OCI-LY1 (cell line): ENCODE results near the gene ANGEL2.

Experiments used
- CTCF ChIP-seq: fragments of 200-600 bp; sonication (generic), shearing (Covaris generic); IDR thresholded peaks from 2 replicates; pipeline ENCODE4 v1.5.1; 2017; ENCODE audit warnings: mild to moderate bottlenecking, antibody characterized with exemption, low read length, moderate library complexity, mixed read lengths
- EZH2 ChIP-seq: fragments of 200-600 bp; sonication (generic), shearing (Covaris generic); IDR thresholded peaks from 2 replicates; pipeline ENCODE4 v1.8.0; 2017; ENCODE audit warnings: borderline replicate concordance, mixed run types, mild to moderate bottlenecking, antibody characterized with exemption, low read length, moderate library complexity, mixed read lengths

GRCh38 chr1:212955098-212955497 lies 60.6 kb downstream of the ANGEL2 start:
- TF ChIP-seq CTCF (no peak), EZH2 (no peak)
